ENCODE data around the gene RNFT2.
A peak's percentile ranks its signal among the peaks of the same experiment; 100 is the strongest.

The RNFT2 gene

GRCh38 chr12:116852303-116852702 is 114.2 kb downstream of the RNFT2 start:
- H3K9me3 ChIP-seq (ENCODE audit: control insufficient read depth, insufficient read depth, low read length) = no peaks in the 10 kb centered on the region
- peaks cover 7% of the 10 kb centered on the region for H3F3A ChIP-seq (ENCODE audit: control insufficient read depth, insufficient read depth)
- no peaks in the 10 kb centered on the region for H3K27me3 ChIP-seq (ENCODE audit: control insufficient read depth, low read length)
- TF ChIP-seq EZH2phosphoT487 (IDR thresholded peaks at IDR 0.05; ENCODE audit: borderline replicate concordance, low read length) = no peak
- TF ChIP-seq CTCF (IDR thresholded peaks at IDR 0.05; ENCODE audit: low read depth, low read length, poor library complexity, severe bottlenecking) = no peak
- H3K4me3 ChIP-seq (ENCODE audit: low read length) = no peak overlapping the region
- H4K20me1 ChIP-seq (ENCODE audit: control insufficient read depth, insufficient read depth, low read depth, low read length) = no peaks in the 10 kb centered on the region
- H3K4me2 ChIP-seq (ENCODE audit: low read length) = no peak overlapping the region
- H3K9me2 ChIP-seq (replicated peaks; ENCODE audit: control insufficient read depth, low read length) = no peaks in the 10 kb centered on the region
- H3K36me3 ChIP-seq (ENCODE audit: control insufficient read depth, low read length) = peaks cover 22% of the 10 kb centered on the region
- H3K4me1 ChIP-seq (ENCODE audit: control insufficient read depth, low read length) = peaks cover 44% of the 10 kb centered on the region
- H3K79me2 ChIP-seq (ENCODE audit: control insufficient read depth, low read length) = peaks cover 16% of the 10 kb centered on the region
- no peak overlapping the region for H3K27ac ChIP-seq (ENCODE audit: low read depth, low read length)

GRCh38 chr12:116853507-116853906 is 115.4 kb downstream of the RNFT2 start:
- H3K9me3 ChIP-seq (ENCODE audit: control insufficient read depth, insufficient read depth, low read length) = no peaks in the 10 kb centered on the region
- 0 out of 2 replicates have a peak overlapping the region, but pooled peaks have one; percentile 4 for H3K27ac ChIP-seq (ENCODE audit: low read depth, low read length)
- H4K20me1 ChIP-seq (ENCODE audit: control insufficient read depth, insufficient read depth, low read depth, low read length) = no peaks in the 10 kb centered on the region
- H3K9me2 ChIP-seq (replicated peaks; ENCODE audit: control insufficient read depth, low read length) = no peaks in the 10 kb centered on the region
- peaks cover 19% of the 10 kb centered on the region for H3K79me2 ChIP-seq (ENCODE audit: control insufficient read depth, low read length)
- H3K4me3 ChIP-seq (ENCODE audit: low read length) = no peak overlapping the region
- TF ChIP-seq EZH2phosphoT487 (IDR thresholded peaks at IDR 0.05; ENCODE audit: borderline replicate concordance, low read length) = no peak
- no peak for TF ChIP-seq CTCF (IDR thresholded peaks at IDR 0.05; ENCODE audit: low read depth, low read length, poor library complexity, severe bottlenecking)
- H3K36me3 ChIP-seq (ENCODE audit: control insufficient read depth, low read length) = peaks cover 26% of the 10 kb centered on the region
- no peaks in the 10 kb centered on the region for H3K27me3 ChIP-seq (ENCODE audit: control insufficient read depth, low read length)
- no peak overlapping the region for H3K4me2 ChIP-seq (ENCODE audit: low read length)
- peaks cover 14% of the 10 kb centered on the region for H3F3A ChIP-seq (ENCODE audit: control insufficient read depth, insufficient read depth)
- H3K4me1 ChIP-seq (ENCODE audit: control insufficient read depth, low read length) = peaks cover 54% of the 10 kb centered on the region

- TF ChIP-seq EZH2phosphoT487 (IDR thresholded peaks at IDR 0.05; ENCODE audit: borderline replicate concordance, low read length) = no peak
- TF ChIP-seq CTCF (IDR thresholded peaks at IDR 0.05; ENCODE audit: low read depth, low read length, poor library complexity, severe bottlenecking) = no peak
- peaks cover 33% of the 10 kb centered on the region for H3K79me2 ChIP-seq (ENCODE audit: control insufficient read depth, low read length)
- H3K9me3 ChIP-seq (ENCODE audit: control insufficient read depth, insufficient read depth, low read length) = no peaks in the 10 kb centered on the region
- peak overlapping the region; percentile 98; the same call in 1 of the 2 replicates for H3K27ac ChIP-seq (ENCODE audit: low read depth, low read length)
- H3K27me3 ChIP-seq (ENCODE audit: control insufficient read depth, low read length) = no peaks in the 10 kb centered on the region
- no peak overlapping the region for H3K4me2 ChIP-seq (ENCODE audit: low read length)
- H3K4me3 ChIP-seq (ENCODE audit: low read length) = no peak overlapping the region
- no peaks in the 10 kb centered on the region for H3K9me2 ChIP-seq (replicated peaks; ENCODE audit: control insufficient read depth, low read length)
- H3K36me3 ChIP-seq (ENCODE audit: control insufficient read depth, low read length) = peaks cover 46% of the 10 kb centered on the region
- peaks cover 78% of the 10 kb centered on the region for H3K4me1 ChIP-seq (ENCODE audit: control insufficient read depth, low read length)
- peaks cover 37% of the 10 kb centered on the region for H3F3A ChIP-seq (ENCODE audit: control insufficient read depth, insufficient read depth)
- H4K20me1 ChIP-seq (ENCODE audit: control insufficient read depth, insufficient read depth, low read depth, low read length) = no peaks in the 10 kb centered on the region
These were observed 117.8 kb downstream of the RNFT2 start for GRCh38 chr12:116855744-116856470.

All from DOHH2 (cell line).